Measurements from ENCODE around the gene PPP1R9B. TPM values are rescaled to one million over a fixed set of nuclear protein-coding genes. Genes with fewer than 3 reads are reported as not detected.
A peak's percentile ranks its signal among the peaks of the same experiment; 100 is the strongest.

PPP1R9B gene
- total and polyA plus RNA-seq, 2 of the 8 experiments (the other 6 are each of a cell fraction or from before 2014, with no cell fraction given): 5.2 to 13.1 TPM

GRCh38 chr17:50177983-50178834 is 27.7 kb upstream of the PPP1R9B start (continued):
- TF ChIP-seq RAD21 (IDR thresholded peaks at IDR 0.05 in 1 of 2, conservative IDR thresholded peaks at IDR 0.05 in 1 of 2; ENCODE audit: low read depth in 2 of 2, low read length in 2 of 2) (peak in 1 of 2 experiments; percentile 24; a peak in 1 of 4 replicates), CBX5 (IDR thresholded peaks at IDR 0.05; ENCODE audit: low read depth, low read length) (no peak), TEAD4 (IDR thresholded peaks at IDR 0.05; ENCODE audit: low read depth, low read length) (peak; percentile 80), YY1 (IDR thresholded peaks at IDR 0.05; ENCODE audit: low read depth, low read length) (0 out of 2 replicates have a peak, but pooled peaks have one; percentile 4)
- TF ChIP-seq, protein P1, sequence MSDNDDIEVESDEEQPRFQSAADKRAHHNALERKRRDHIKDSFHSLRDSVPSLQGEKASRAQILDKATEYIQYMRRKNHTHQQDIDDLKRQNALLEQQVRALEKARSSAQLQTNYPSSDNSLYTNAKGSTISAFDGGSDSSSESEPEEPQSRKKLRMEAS (IDR thresholded peaks at IDR 0.05): peak; percentile 92
